OCI-LY7 (cell line): ENCODE data around the gene B3GNT8. TPM values are rescaled to one million over a fixed set of nuclear protein-coding genes. Genes with fewer than 3 reads are reported as not detected.

ENCODE experiments used
- BruUV-seq: library from RNA; stranded (reverse); fragments of 400-500 nt; replicated peaks from 2 replicates; lab custom pipeline; 2021; lab: Mats Ljungman, UMichigan
- CTCF ChIA-PET: fragments of 300-600 bp; sonication (Branson Sonifier 250); formaldehyde crosslinking; loops from one replicate; lab custom pipeline; 2022; ENCODE audit warnings: antibody characterized with exemption; ENCODE audit not compliant: unreplicated experiment; lab: Charles Lee
- POLR2A ChIA-PET: fragments of 300-600 bp; sonication (Branson Sonifier 250); formaldehyde crosslinking; loops from one replicate; lab custom pipeline; 2022; ENCODE audit warnings: antibody characterized with exemption; lab: Charles Lee
- DNase-seq: peaks from one replicate; pipeline ENCODE4 v3.0.0-alpha.2; 2015; ENCODE audit warnings: low spot score
- H2AFZ ChIP-seq: fragments of 200-600 bp; sonication (generic), shearing (Covaris generic); 2 replicates; pipeline ENCODE4 v1.6.1; 2014; ENCODE audit warnings: mild to moderate bottlenecking, antibody characterized with exemption, low read length, moderate library complexity
- H3K27ac ChIP-seq: fragments of 200-600 bp; sonication (generic); 2 replicates; pipeline ENCODE4 v1.5.1; 2014; ENCODE audit warnings: mixed run types, low read depth, mild to moderate bottlenecking, moderate library complexity, low read length, inconsistent platforms; ENCODE audit not compliant: poor library complexity, severe bottlenecking
- H3K36me3 ChIP-seq: fragments of 200-600 bp; sonication (generic); 2 replicates; pipeline ENCODE4 v1.6.1; 2014; ENCODE audit warnings: mild to moderate bottlenecking, antibody characterized with exemption, low read length, moderate library complexity, mixed read lengths; ENCODE audit not compliant: insufficient read depth
- H3K4me1 ChIP-seq: fragments of 200-600 bp; sonication (generic); 2 replicates; pipeline ENCODE4 v1.5.1; 2014; ENCODE audit warnings: mild to moderate bottlenecking, low read length; ENCODE audit not compliant: insufficient read depth, poor library complexity, severe bottlenecking
- H3K4me2 ChIP-seq: fragments of 200-600 bp; sonication (generic); 2 replicates; pipeline ENCODE4 v1.6.1; 2014; ENCODE audit warnings: mild to moderate bottlenecking, low read length
- H3K4me3 ChIP-seq: fragments of 200-600 bp; sonication (generic); 2 replicates; pipeline ENCODE4 v1.5.1; 2014; ENCODE audit warnings: mild to moderate bottlenecking, low read depth, low read length; ENCODE audit not compliant: poor library complexity, severe bottlenecking
- H3K79me2 ChIP-seq: fragments of 200-600 bp; sonication (generic); 2 replicates; pipeline ENCODE4 v1.6.1; 2016; ENCODE audit warnings: low read depth, mild to moderate bottlenecking, low read length, moderate library complexity, mixed read lengths; ENCODE audit not compliant: insufficient read depth
- H3K9me2 ChIP-seq: fragments of 200-600 bp; sonication (generic); 2 replicates; pipeline ENCODE4 v1.6.1; 2016; ENCODE audit warnings: mild to moderate bottlenecking, low read length, mixed read lengths; ENCODE audit not compliant: insufficient read depth
- H3K9me3 ChIP-seq: fragments of 200-600 bp; sonication (generic); 2 replicates; pipeline ENCODE4 v1.6.1; 2014; ENCODE audit warnings: mild to moderate bottlenecking, mixed run types, low read length, mixed read lengths
- H4K20me1 ChIP-seq: fragments of 200-600 bp; sonication (generic); 2 replicates; pipeline ENCODE4 v1.6.1; 2014; ENCODE audit warnings: mild to moderate bottlenecking, antibody characterized with exemption, low read length, moderate library complexity, mixed read lengths; ENCODE audit not compliant: insufficient read depth
- EZH2phosphoT487 ChIP-seq: fragments of 200-600 bp; sonication (generic); IDR thresholded peaks from 2 replicates; pipeline ENCODE4 v1.6.1; 2018; ENCODE audit warnings: low read depth, borderline replicate concordance, mild to moderate bottlenecking, mixed run types, antibody characterized with exemption, low read length, moderate library complexity, mixed read lengths
- intact Hi-C: fragments of 100-400 bp; cut with micrococcal nuclease; formaldehyde crosslinking; loops from one replicate; pipeline ENCODE4 v1.10.0; 2022; ENCODE audit not compliant: unreplicated experiment
- total RNA-seq, 2 experiments: library from RNA; depleted of rRNA in 1 of 2; stranded (reverse); fragments of >200 nt in 1 of 2; shearing (Covaris generic) in 1 of 2; gene quantifications; 2 replicates each; pipeline ENCODE4 v1.2.3, GENCODE V29; 2014 to 2022
- TF ChIP-seq, protein P1 (sequence below): fragments of 200-600 bp; sonication (generic); conservative IDR thresholded peaks from 2 replicates; pipeline ENCODE4 v1.5.1; 2014; ENCODE audit warnings: mild to moderate bottlenecking, antibody characterized with exemption, low read length, moderate library complexity, mixed read lengths

B3GNT8 gene
- total RNA-seq, 2 experiments from 2014 or later, result 0.40 to 0.47 TPM

DNA sequence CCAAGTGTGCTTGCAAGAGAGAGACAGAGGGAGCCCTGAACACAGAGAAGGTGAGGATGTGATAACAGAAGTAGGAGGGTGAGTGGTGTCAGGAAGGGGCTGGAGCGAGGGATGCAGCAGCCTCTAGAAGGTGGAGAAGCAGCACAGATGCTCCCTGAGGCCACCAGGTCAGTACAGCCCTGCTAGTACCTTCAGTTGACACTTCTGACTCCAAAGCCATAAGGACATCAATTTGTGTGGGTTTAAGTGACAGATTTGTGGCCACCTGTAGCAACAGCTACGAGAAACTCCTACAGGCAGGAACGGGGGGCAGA lies 22.6 kb upstream of the B3GNT8 start:
- H3K36me3 ChIP-seq, result no peaks in the 10 kb centered on the region
- H3K9me3 ChIP-seq, result no peaks in the 10 kb centered on the region
- POLR2A ChIA-PET, result interaction anchor here (1.7 to 1.9 kb wide), 2 partner anchors 10 to 117 kb away, joined by 4 to 10 read pairs; partner anchors contain the start of gene DMAC2
- H3K27ac ChIP-seq, result no peak overlapping the region
- TF ChIP-seq EZH2phosphoT487, result no peak
- TF ChIP-seq, protein P1, sequence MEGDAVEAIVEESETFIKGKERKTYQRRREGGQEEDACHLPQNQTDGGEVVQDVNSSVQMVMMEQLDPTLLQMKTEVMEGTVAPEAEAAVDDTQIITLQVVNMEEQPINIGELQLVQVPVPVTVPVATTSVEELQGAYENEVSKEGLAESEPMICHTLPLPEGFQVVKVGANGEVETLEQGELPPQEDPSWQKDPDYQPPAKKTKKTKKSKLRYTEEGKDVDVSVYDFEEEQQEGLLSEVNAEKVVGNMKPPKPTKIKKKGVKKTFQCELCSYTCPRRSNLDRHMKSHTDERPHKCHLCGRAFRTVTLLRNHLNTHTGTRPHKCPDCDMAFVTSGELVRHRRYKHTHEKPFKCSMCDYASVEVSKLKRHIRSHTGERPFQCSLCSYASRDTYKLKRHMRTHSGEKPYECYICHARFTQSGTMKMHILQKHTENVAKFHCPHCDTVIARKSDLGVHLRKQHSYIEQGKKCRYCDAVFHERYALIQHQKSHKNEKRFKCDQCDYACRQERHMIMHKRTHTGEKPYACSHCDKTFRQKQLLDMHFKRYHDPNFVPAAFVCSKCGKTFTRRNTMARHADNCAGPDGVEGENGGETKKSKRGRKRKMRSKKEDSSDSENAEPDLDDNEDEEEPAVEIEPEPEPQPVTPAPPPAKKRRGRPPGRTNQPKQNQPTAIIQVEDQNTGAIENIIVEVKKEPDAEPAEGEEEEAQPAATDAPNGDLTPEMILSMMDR, result no peak
- H3K4me2 ChIP-seq, result peak overlapping the region; percentile 62
- H4K20me1 ChIP-seq, result no peaks in the 10 kb centered on the region
- CTCF ChIA-PET, result interaction anchor here (1.4 kb wide), 1 partner anchor 114 kb away, joined by 3 read pairs; no protein-coding TSS in a partner anchor
- no TSS peak for BruUV-seq
- H3K79me2 ChIP-seq, result no peaks in the 10 kb centered on the region
- no peak overlapping the region for H3K4me3 ChIP-seq
- intact Hi-C loops, result loop anchor here (1.0 to 2.0 kb wide), 6 partner anchors 67 to 147 kb away; no protein-coding TSS in a partner anchor
- DNase-seq, result no peak
- peaks cover 24% of the 10 kb centered on the region for H3K4me1 ChIP-seq
- peak overlapping the region; percentile 86; the same call in 1 of the 2 replicates for H2AFZ ChIP-seq
- no peaks in the 10 kb centered on the region for H3K9me2 ChIP-seq

DNA sequence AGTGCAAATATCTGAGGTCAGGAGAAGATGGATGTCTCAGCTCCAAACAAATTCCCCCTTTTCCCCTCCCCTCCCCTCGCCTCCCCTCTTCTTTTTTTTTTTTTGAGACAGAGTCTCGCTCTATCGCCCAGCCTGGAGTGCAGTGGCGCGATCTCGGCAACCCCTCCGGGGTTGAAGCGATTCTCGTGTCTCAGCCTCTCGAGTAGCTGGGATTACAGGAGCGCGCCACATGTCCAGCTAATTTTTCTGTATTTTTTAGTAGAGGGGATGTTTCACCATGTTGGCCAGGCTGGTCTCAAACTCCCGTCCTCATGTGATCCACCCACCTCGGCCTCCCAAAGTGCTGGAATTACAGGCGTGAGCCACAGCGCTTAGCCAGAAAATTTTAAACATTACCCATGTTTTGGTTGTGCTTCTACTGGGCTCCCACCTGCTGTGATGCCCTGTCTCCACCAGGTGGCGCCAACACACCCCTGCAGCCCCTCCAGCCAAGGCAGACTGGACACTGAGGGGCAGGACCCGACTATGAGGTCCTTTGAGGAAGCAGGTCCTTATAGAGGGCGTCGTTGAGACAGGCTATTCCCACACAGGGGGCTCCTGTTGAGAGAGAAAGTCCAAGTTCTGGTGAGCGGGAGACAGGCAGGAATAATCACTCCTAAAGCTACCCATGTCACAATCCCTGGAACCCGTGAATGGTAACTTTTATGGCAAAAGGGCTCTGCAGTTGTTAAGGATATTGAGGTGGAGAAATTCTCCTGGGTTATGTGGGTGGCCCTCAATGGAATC lies 22.1 kb upstream of the B3GNT8 start:
- H4K20me1 ChIP-seq, result no peaks in the 10 kb centered on the region
- TF ChIP-seq, protein P1, result peak; percentile 99
- TF ChIP-seq EZH2phosphoT487, result no peak
- POLR2A ChIA-PET, result interaction anchor here (0.6 to 1.9 kb wide), 3 partner anchors 9 to 118 kb away, joined by 3 to 10 read pairs (median 4); partner anchors contain the start of gene DMAC2
- no TSS peak for BruUV-seq
- H3K4me2 ChIP-seq, result peak overlapping the region; percentile 62
- H2AFZ ChIP-seq, result peak overlapping the region; percentile 86
- CTCF ChIA-PET, result interaction anchor here (0.9 to 1.9 kb wide), 4 partner anchors 10 to 114 kb away, joined by 3 to 6 read pairs (median 4); partner anchors contain the start of gene DMAC2
- no peaks in the 10 kb centered on the region for H3K9me2 ChIP-seq
- H3K79me2 ChIP-seq, result no peaks in the 10 kb centered on the region
- H3K4me1 ChIP-seq, result peaks cover 23% of the 10 kb centered on the region
- intact Hi-C loops, result loop anchor here (1.0 to 2.0 kb wide), 6 partner anchors 68 to 148 kb away; no protein-coding TSS in a partner anchor
- no peaks in the 10 kb centered on the region for H3K36me3 ChIP-seq
- peak; percentile 71 for DNase-seq
- no peak overlapping the region for H3K27ac ChIP-seq
- H3K9me3 ChIP-seq, result no peaks in the 10 kb centered on the region
- H3K4me3 ChIP-seq, result peak overlapping the region; percentile 42
